ENCODE results near the gene CCDC188. TPM values are rescaled to one million over a fixed set of nuclear protein-coding genes. Genes with fewer than 3 reads are reported as not detected.

Gene CCDC188
- total RNA-seq, 1 donor from 2014 or later = not detected

- Mint-ChIP-seq H3K9me3 (no peaks in the 10 kb centered on the region), H3K36me3 (no peaks in the 10 kb centered on the region), H3K4me1 (peaks cover 6% of the 10 kb centered on the region), H3K4me3 (no peak overlapping the region), H3K27ac (no peak overlapping the region), H3K27me3 (ENCODE audit: low read depth) (no peaks in the 10 kb centered on the region)
- DNase-seq (ENCODE audit: low spot score in 2 of 2, unreplicated experiment in 2 of 2) = no peak
- TF ChIP-seq, protein P1, sequence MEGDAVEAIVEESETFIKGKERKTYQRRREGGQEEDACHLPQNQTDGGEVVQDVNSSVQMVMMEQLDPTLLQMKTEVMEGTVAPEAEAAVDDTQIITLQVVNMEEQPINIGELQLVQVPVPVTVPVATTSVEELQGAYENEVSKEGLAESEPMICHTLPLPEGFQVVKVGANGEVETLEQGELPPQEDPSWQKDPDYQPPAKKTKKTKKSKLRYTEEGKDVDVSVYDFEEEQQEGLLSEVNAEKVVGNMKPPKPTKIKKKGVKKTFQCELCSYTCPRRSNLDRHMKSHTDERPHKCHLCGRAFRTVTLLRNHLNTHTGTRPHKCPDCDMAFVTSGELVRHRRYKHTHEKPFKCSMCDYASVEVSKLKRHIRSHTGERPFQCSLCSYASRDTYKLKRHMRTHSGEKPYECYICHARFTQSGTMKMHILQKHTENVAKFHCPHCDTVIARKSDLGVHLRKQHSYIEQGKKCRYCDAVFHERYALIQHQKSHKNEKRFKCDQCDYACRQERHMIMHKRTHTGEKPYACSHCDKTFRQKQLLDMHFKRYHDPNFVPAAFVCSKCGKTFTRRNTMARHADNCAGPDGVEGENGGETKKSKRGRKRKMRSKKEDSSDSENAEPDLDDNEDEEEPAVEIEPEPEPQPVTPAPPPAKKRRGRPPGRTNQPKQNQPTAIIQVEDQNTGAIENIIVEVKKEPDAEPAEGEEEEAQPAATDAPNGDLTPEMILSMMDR (IDR thresholded peaks at IDR 0.05; ENCODE audit: unreplicated experiment) = no peak
Observed at GRCh38 chr22:20196094-20196842, 45.4 kb upstream of the CCDC188 start.

GRCh38 chr22:20194681-20195593, 44.1 kb upstream of the CCDC188 start:
- H3K4me3 Mint-ChIP-seq = no peak overlapping the region
- H3K9me3 Mint-ChIP-seq = no peaks in the 10 kb centered on the region
- TF ChIP-seq, protein P1 (IDR thresholded peaks at IDR 0.05; ENCODE audit: unreplicated experiment) = no peak

GRCh38 chr22:20193761-20194494, 43.1 kb upstream of the CCDC188 start:
- no peak for DNase-seq (ENCODE audit: low spot score in 2 of 2, unreplicated experiment in 2 of 2)
- TF ChIP-seq, protein P1 (IDR thresholded peaks at IDR 0.05; ENCODE audit: unreplicated experiment) = no peak
- no peaks in the 10 kb centered on the region for H3K27me3 Mint-ChIP-seq (ENCODE audit: low read depth)
- H3K4me3 Mint-ChIP-seq = no peak overlapping the region
- H3K27ac Mint-ChIP-seq = no peak overlapping the region
- H3K4me1 Mint-ChIP-seq = peaks cover 6% of the 10 kb centered on the region
- H3K36me3 Mint-ChIP-seq = no peaks in the 10 kb centered on the region
- no peaks in the 10 kb centered on the region for H3K9me3 Mint-ChIP-seq

More at GRCh38 chr22:20194681-20195593, 44.1 kb upstream of the CCDC188 start:
- peaks cover 6% of the 10 kb centered on the region for H3K4me1 Mint-ChIP-seq
- no peak for DNase-seq (ENCODE audit: low spot score in 2 of 2, unreplicated experiment in 2 of 2)
- no peaks in the 10 kb centered on the region for H3K36me3 Mint-ChIP-seq
- H3K27me3 Mint-ChIP-seq (ENCODE audit: low read depth) = no peaks in the 10 kb centered on the region
- no peak overlapping the region for H3K27ac Mint-ChIP-seq

DNA sequence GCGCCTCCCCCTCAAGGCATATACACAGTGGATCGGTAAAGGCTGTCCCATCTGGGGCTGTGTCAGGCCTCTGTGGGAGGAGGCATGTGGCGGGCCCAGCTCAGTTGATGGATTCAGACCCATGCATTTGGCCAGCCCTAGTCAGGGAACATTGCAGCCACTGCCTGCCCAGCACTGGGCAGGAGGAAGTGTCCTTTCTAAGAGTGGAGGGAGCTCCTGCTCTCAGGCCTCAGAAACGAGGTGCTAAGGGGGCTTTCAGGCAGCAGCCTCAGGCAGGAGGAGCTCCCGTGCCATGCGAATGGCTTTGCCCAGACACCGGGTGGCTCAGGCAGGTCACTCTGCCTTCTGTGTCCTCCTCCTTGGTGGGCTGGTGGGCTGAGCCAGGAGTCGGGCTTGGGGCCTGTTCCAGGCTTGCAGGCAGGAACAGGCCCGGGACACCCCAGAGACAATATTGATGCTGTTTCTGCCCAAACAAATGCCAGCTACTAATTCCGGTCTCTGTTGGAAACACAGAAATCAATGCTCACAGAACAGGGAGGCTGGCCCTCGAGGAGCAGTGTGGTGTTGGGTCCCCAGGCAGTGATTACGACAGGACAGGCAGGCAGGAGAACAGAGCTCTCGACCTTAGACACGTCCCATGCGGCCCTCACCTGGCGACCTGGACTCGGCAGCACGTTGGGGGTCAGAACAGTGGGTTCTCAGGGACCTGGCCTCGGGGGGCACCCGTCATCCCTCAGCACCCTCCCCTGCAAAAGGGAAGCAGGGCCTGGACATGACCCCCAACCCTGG, 42.3 kb upstream of the CCDC188 start:
- Mint-ChIP-seq H3K4me3 (no peak overlapping the region), H3K36me3 (no peaks in the 10 kb centered on the region), H3K9me3 (no peaks in the 10 kb centered on the region), H3K27me3 (ENCODE audit: low read depth) (no peaks in the 10 kb centered on the region), H3K27ac (no peak overlapping the region), H3K4me1 (peaks cover 3% of the 10 kb centered on the region)
- TF ChIP-seq, protein P1 (IDR thresholded peaks at IDR 0.05; ENCODE audit: unreplicated experiment) = no peak
- DNase-seq (ENCODE audit: low spot score in 2 of 2, unreplicated experiment in 2 of 2) = no peak
